Measurements from ENCODE around the gene CFI.
A peak's percentile ranks its signal among the peaks of the same experiment; 100 is the strongest.

Gene CFI

GRCh38 chr4:109801895-109802319 is at the start of gene CFI:
CFI (minus strand) TSS chr4:109801999; CDS start chr4:109801971, 28 bp downstream.
- DNase-seq, result no peak

GRCh38 chr4:109850601-109851000 is 48.8 kb upstream of the CFI start:
- DNase-seq, result no peak

- no peak for DNase-seq
Observed at GRCh38 chr4:109848501-109848900, 46.7 kb upstream of the CFI start.

GRCh38 chr4:109847896-109848442 is 46.2 kb upstream of the CFI start, which contains the start of gene LRIT3:
LRIT3 (plus strand) TSS chr4:109848107; CDS start chr4:109848202, 95 bp downstream.
- no peak for DNase-seq

- no peak for DNase-seq
Observed at GRCh38 chr4:109846395-109847098, 44.7 kb upstream of the CFI start.

GRCh38 chr4:109836985-109837384 is 35.2 kb upstream of the CFI start:
- DNase-seq, result no peak

GRCh38 chr4:109833756-109834155 is 32.0 kb upstream of the CFI start:
- DNase-seq, result no peak

GRCh38 chr4:109827672-109828071 is 25.9 kb upstream of the CFI start, which contains the start of gene RRH:
RRH (plus strand) TSS chr4:109827972; CDS start chr4:109828028, 56 bp downstream.
- DNase-seq, result no peak

- DNase-seq, result peak; percentile 13
Observed at GRCh38 chr4:109826719-109827118, 24.9 kb upstream of the CFI start.

GRCh38 chr4:109821185-109821584 is 19.4 kb upstream of the CFI start:
- peak; percentile 42 for DNase-seq

- DNase-seq, result no peak
Observed at GRCh38 chr4:109820563-109820962, 18.8 kb upstream of the CFI start.

GRCh38 chr4:109818268-109818667 is 16.5 kb upstream of the CFI start:
- no peak for DNase-seq

- peak; percentile 44 for DNase-seq
Observed at GRCh38 chr4:109816894-109817293, 15.1 kb upstream of the CFI start.

- peak; percentile 51 for DNase-seq
Observed at GRCh38 chr4:109816082-109816442, 14.3 kb upstream of the CFI start.

- DNase-seq, result peak; percentile 94
Observed at GRCh38 chr4:109815151-109816081, 13.6 kb upstream of the CFI start, which contains the start of gene GAR1. GAR1 (plus strand) TSS chr4:109815762; CDS start chr4:109816165, 403 bp downstream.

- no peak for DNase-seq
Observed at GRCh38 chr4:109811707-109812106, 9.9 kb upstream of the CFI start.

- no peak for DNase-seq
Observed at GRCh38 chr4:109810552-109811387, 9.0 kb upstream of the CFI start.

GRCh38 chr4:109809655-109810054 is 7.9 kb upstream of the CFI start:
- DNase-seq, result no peak

- peak; percentile 33 for DNase-seq
Observed at GRCh38 chr4:109803924-109804571, 2.2 kb upstream of the CFI start.

GRCh38 chr4:109801099-109801789 is 555 bp downstream of the CFI start:
- DNase-seq, result no peak

- DNase-seq, result no peak
Observed at GRCh38 chr4:109798866-109799265, 2.9 kb downstream of the CFI start.
